Panc1 (cell line): ENCODE measurements around the gene TMEM266. TPM values are rescaled to one million over a fixed set of nuclear protein-coding genes. Genes with fewer than 3 reads are reported as not detected.

Experiments
- ATAC-seq: fragments of 200-7000 bp; cut with Tn5 transposase; 2 replicates; pipeline ENCODE4 v1.9.1; 2020; ENCODE audit warnings: mild to moderate bottlenecking, moderate library complexity
- BruUV-seq: library from RNA; stranded (reverse); fragments of 400-500 nt; replicated peaks from 2 replicates; lab custom pipeline; 2021; lab: Mats Ljungman, UMichigan
- CTCF ChIA-PET: fragments of 300-600 bp; sonication (Branson Sonifier 250); formaldehyde crosslinking; loops from one replicate; lab custom pipeline; 2022; ENCODE audit warnings: antibody characterized with exemption; lab: Charles Lee
- POLR2A ChIA-PET: fragments of 300-600 bp; sonication (Branson Sonifier 250); formaldehyde crosslinking; loops from one replicate; lab custom pipeline; 2022; ENCODE audit warnings: antibody characterized with exemption; lab: Charles Lee
- DNase-seq: peaks from one replicate; pipeline ENCODE4 v3.0.0-alpha.2; 2010; ENCODE audit warnings: low read depth, low spot score
- H3K27ac ChIP-seq: 2 replicates; pipeline ENCODE4 v1.5.1; 2011; ENCODE audit warnings: mild to moderate bottlenecking, low read length, inconsistent platforms
- H3K27me3 ChIP-seq: fragments of 200-500 bp; sonication (Bioruptor generic); 2 replicates; pipeline ENCODE4 v1.6.0; 2014; ENCODE audit warnings: low read length, inconsistent platforms; ENCODE audit not compliant: control insufficient read depth, insufficient read depth
- H3K36me3 ChIP-seq: fragments of 200-500 bp; sonication (Bioruptor generic); 2 replicates; pipeline ENCODE4 v1.5.1; 2014; ENCODE audit warnings: inconsistent platforms, mild to moderate bottlenecking, low read length, moderate library complexity; ENCODE audit not compliant: control insufficient read depth, insufficient read depth
- H3K4me1 ChIP-seq: 2 replicates; pipeline ENCODE4 v1.5.1; 2011; ENCODE audit warnings: inconsistent platforms, mild to moderate bottlenecking, low read length, moderate library complexity; ENCODE audit not compliant: control insufficient read depth, insufficient read depth
- H3K4me3 ChIP-seq, 2 experiments: 2 replicates each; pipeline ENCODE4 v1.5.1; 2011 to 2012; ENCODE audit warnings: low read depth in 2 of 2, low read length in 2 of 2, mild to moderate bottlenecking in 2 of 2, inconsistent platforms in 1 of 2, moderate library complexity in 1 of 2
- H3K9me3 ChIP-seq: fragments of 200-500 bp; sonication (Bioruptor generic); 2 replicates; pipeline ENCODE4 v1.5.1; 2014; ENCODE audit warnings: low read depth, mild to moderate bottlenecking, inconsistent platforms, low read length, moderate library complexity; ENCODE audit not compliant: control insufficient read depth, insufficient read depth
- CTCF ChIP-seq: fragments of 450-650 bp; IDR thresholded peaks from 2 replicates; pipeline ENCODE4 v1.5.1; 2017; ENCODE audit warnings: mild to moderate bottlenecking
- POLR2AphosphoS5 ChIP-seq: IDR thresholded peaks from 2 replicates; pipeline ENCODE4 v1.6.1; 2012; ENCODE audit warnings: mild to moderate bottlenecking, low read depth, low read length, moderate library complexity
- REST ChIP-seq, 2 experiments: IDR thresholded peaks; 2 replicates each; pipeline ENCODE4 v1.6.1; 2011 to 2012; ENCODE audit warnings: low read depth in 2 of 2, control low read depth in 1 of 2, low read length in 1 of 2, mild to moderate bottlenecking in 1 of 2, moderate library complexity in 1 of 2; ENCODE audit not compliant: insufficient read depth in 1 of 2
- SIN3A ChIP-seq: IDR thresholded peaks from 2 replicates; pipeline ENCODE4 v1.6.1; 2012; ENCODE audit warnings: low read depth, mild to moderate bottlenecking, low read length, moderate library complexity, borderline replicate concordance; ENCODE audit not compliant: insufficient read depth
- TCF7L2 ChIP-seq: IDR thresholded peaks from 2 replicates; pipeline ENCODE4 v1.6.1; 2011; ENCODE audit warnings: mild to moderate bottlenecking, low read depth, low read length, inconsistent platforms
- in situ Hi-C: cut with HindIII; loops from 2 replicates; pipeline ENCODE4 v1.10.0; 2016; ENCODE audit warnings: low sequenced_read_pairs, low pct_unique_long_range_greater_than_20kb
- intact Hi-C: fragments of 100-400 bp; cut with micrococcal nuclease; formaldehyde crosslinking; loops from one replicate; pipeline ENCODE4 v1.10.0; 2022; ENCODE audit not compliant: unreplicated experiment
- total RNA-seq: library from RNA; stranded (reverse); gene quantifications from one replicate; pipeline ENCODE4 v1.2.1, GENCODE V29; 2021; ENCODE audit not compliant: unreplicated experiment

TMEM266 gene
- total RNA-seq, 1 experiment from 2014 or later = 0.21 TPM

GRCh38 chr15:76197703-76198455 lies 138.1 kb downstream of the TMEM266 start:
- CTCF ChIA-PET = no interaction called here
- intact Hi-C loops (no loop called here), in situ Hi-C loops (no loop called here)
- H3K27me3 ChIP-seq = no peaks in the 10 kb centered on the region
- no peak overlapping the region for H3K4me3 ChIP-seq
- DNase-seq = no peak
- H3K27ac ChIP-seq = no peak overlapping the region
- peaks cover 4% of the 10 kb centered on the region for H3K4me1 ChIP-seq
- POLR2A ChIA-PET = no interaction called here
- no TSS peak for BruUV-seq
- H3K36me3 ChIP-seq = no peaks in the 10 kb centered on the region
- TF ChIP-seq REST (IDR thresholded peaks at IDR 0.05; ENCODE audit: insufficient read depth in 1 of 2, low read depth in 2 of 2, low read length in 1 of 2) (no peak), SIN3A (no peak)
- H3K9me3 ChIP-seq = no peaks in the 10 kb centered on the region
- ATAC-seq = no peak

GRCh38 chr15:76198456-76199105 lies 138.8 kb downstream of the TMEM266 start:
- H3K9me3 ChIP-seq = no peaks in the 10 kb centered on the region
- H3K27ac ChIP-seq = no peak overlapping the region
- peaks cover 4% of the 10 kb centered on the region for H3K4me1 ChIP-seq
- TF ChIP-seq SIN3A (no peak), POLR2AphosphoS5 (no peak), TCF7L2 (no peak), REST (IDR thresholded peaks at IDR 0.05; ENCODE audit: insufficient read depth in 1 of 2, low read depth in 2 of 2, low read length in 1 of 2) (no peak), CTCF (no peak)
- POLR2A ChIA-PET = no interaction called here
- ATAC-seq = no peak
- no peak overlapping the region for H3K4me3 ChIP-seq
- DNase-seq = no peak
- H3K27me3 ChIP-seq = no peaks in the 10 kb centered on the region
- in situ Hi-C loops (no loop called here), intact Hi-C loops (no loop called here)
- H3K36me3 ChIP-seq = no peaks in the 10 kb centered on the region
- CTCF ChIA-PET = no interaction called here
- no TSS peak for BruUV-seq
